IPS-NIHi7 (cell line): ENCODE measurements around the gene SEC22C.
A peak's percentile ranks its signal among the peaks of the same experiment; 100 is the strongest.
"Not testable (repeated sequence)": the region's sequence is repeated elsewhere in the genome, so short reads cannot be mapped to it uniquely, and the experiment has no call there.

Experiments
- DNase-seq: peaks from one replicate; pipeline ENCODE4 v3.0.0; 2012; ENCODE audit warnings: mixed read lengths; ENCODE audit errors: extremely low spot score

SEC22C gene

GRCh38 chr3:42581709-42582473 lies at the start of gene SEC22C:
Gene SEC22C, minus strand, starts transcription at chr3:42581967. Its CDS starts 12,921 bp downstream, at chr3:42569046.
- DNase-seq: peak; percentile 100

GRCh38 chr3:42613462-42613861 lies 31.7 kb upstream of the SEC22C start:
- DNase-seq: no peak

- no peak for DNase-seq
Measured at GRCh38 chr3:42612928-42613327, 31.2 kb upstream of the SEC22C start.

GRCh38 chr3:42612217-42612616 lies 30.4 kb upstream of the SEC22C start:
- no peak for DNase-seq

GRCh38 chr3:42610976-42611375 lies 29.2 kb upstream of the SEC22C start:
- no peak for DNase-seq

GRCh38 chr3:42608581-42608980 lies 26.8 kb upstream of the SEC22C start:
- DNase-seq: no peak

- no peak for DNase-seq
Measured at GRCh38 chr3:42605546-42606173, 23.9 kb upstream of the SEC22C start.

- no peak for DNase-seq
Measured at GRCh38 chr3:42602961-42603360, 21.2 kb upstream of the SEC22C start.

GRCh38 chr3:42601896-42602581 lies 20.3 kb upstream of the SEC22C start:
- no peak for DNase-seq

- peak; percentile 62 for DNase-seq
Measured at GRCh38 chr3:42600958-42601675, 19.4 kb upstream of the SEC22C start.

- DNase-seq: peak; percentile 93
Measured at GRCh38 chr3:42600111-42600957, 18.6 kb upstream of the SEC22C start, which contains the start of gene NKTR. Gene NKTR, plus strand, starts transcription at chr3:42600686. Its CDS starts 321 bp downstream, at chr3:42601007.

- DNase-seq: not testable (repeated sequence)
Measured at GRCh38 chr3:42597098-42597497, 15.3 kb upstream of the SEC22C start.

GRCh38 chr3:42595682-42596081 lies 13.9 kb upstream of the SEC22C start:
- DNase-seq: no peak

- no peak for DNase-seq
Measured at GRCh38 chr3:42593635-42594034, 11.9 kb upstream of the SEC22C start.

GRCh38 chr3:42591811-42592210 lies 10.0 kb upstream of the SEC22C start:
- DNase-seq: no peak

GRCh38 chr3:42590989-42591756 lies 9.4 kb upstream of the SEC22C start:
- no peak for DNase-seq

GRCh38 chr3:42589382-42590109 lies 7.8 kb upstream of the SEC22C start:
- DNase-seq: no peak

GRCh38 chr3:42588625-42589024 lies 6.9 kb upstream of the SEC22C start:
- DNase-seq: no peak

GRCh38 chr3:42582474-42583070 lies 805 bp upstream of the SEC22C start:
- peak; percentile 10 for DNase-seq
